GM21390 (cell line): ENCODE measurements around the gene ARSB.

Source experiments
- ATAC-seq: cut with Tn5 transposase; IDR thresholded peaks from one replicate; pipeline ENCODE4 v1.9.1; 2021; ENCODE audit not compliant: unreplicated experiment

Gene ARSB

DNA sequence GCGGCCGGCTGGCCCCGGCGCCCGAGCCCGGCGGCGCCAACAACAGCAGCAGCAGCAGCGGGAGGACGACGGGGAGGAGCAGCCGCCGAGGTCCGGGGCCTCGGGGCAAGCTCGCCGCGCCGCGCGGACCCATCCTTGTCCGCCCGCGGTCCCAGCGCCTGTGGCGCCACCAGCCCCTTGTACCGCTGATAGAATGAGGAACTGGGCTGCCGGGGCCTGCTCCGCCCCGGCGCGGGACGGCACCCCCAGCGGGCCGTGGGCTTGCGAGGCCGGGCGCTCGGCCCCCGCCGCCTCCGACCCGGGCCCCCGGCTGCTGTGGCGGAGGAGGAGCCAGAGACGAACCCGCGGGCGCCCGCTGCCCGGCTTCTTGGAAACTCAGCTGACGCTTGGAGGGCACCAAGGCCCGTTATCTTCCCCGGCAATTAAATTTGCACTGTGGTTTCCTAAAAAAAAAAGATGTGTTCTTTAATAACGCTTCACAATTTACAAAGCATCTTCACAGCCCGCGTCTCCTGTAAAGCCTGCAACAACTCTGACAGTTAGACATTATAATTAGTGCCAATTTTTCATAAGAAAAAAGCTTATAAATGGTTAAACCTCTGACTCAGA, at the start of gene ARSB:
Gene ARSB (minus strand): TSS at position 195 of the 609 bp plus-strand sequence. CDS start 62 bp downstream, at position 133.
- peak; percentile 48 for ATAC-seq

DNA sequence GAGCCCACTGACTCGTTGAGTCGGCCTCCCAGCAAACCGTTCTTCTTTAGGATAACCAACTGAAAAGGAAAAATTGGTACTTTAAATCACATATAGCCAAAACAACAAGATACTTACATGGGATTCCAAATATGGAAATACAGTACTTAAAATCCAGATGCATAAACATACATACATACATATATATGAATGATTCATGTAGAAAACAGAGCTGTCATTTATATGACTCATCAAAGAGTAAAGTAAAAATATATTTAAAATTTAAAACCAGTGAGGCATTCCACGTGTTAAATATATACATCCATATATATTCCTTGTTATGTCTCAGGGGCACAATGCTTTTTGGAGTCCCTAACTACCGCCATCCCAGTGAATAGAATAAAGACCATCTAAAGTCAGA, 47.7 kb upstream of the ARSB start:
- ATAC-seq = no peak

DNA sequence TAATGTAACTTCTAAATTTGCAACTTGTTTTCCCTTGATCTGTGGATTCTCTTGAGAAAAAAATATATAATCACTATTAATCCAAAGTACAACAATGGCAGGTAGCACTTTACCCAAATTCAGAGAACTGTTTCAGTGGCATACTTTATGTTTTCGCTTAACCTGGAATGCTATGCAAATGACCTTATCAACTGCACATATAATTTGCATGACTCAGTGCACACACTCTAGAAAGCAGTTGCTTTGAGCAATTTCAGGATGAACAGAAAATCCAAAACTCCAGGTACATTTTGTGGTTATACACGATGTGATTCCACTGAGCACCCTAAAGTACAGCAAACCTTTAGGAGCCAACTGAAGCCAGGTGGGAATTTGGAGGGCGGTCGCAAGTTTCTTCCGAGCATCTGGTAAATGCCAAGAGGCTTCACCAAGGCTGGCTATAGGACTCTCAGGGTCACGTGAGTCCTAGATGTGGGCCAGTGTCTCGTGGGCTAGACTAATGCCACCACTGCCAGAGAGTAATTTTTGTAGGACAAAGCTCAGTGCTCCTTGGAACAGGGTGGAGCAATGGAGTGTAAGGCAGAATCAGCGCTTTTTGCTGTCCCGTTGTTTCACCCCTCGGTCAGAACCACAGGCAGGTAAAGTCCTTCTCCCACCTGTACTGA, 47.1 kb upstream of the ARSB start:
- ATAC-seq = no peak

DNA sequence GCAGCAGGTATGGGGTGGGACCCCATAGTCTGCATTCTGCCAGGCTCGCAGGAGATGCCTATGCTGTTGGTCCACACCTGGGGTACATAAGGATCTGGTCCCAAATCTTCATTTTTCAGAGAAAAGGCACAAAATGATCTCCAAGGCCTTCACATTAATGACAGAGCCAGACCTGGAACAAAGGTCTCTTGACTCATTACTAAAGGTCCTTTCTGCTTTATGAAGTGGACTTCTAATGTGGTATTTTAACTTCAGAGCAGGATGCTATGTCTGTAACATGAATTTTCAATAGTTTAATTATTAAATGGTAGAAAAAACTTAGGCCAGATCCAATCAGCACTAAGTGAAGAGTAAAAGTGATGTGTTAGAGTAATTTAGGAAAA, 46.4 kb upstream of the ARSB start:
- ATAC-seq = no peak

DNA sequence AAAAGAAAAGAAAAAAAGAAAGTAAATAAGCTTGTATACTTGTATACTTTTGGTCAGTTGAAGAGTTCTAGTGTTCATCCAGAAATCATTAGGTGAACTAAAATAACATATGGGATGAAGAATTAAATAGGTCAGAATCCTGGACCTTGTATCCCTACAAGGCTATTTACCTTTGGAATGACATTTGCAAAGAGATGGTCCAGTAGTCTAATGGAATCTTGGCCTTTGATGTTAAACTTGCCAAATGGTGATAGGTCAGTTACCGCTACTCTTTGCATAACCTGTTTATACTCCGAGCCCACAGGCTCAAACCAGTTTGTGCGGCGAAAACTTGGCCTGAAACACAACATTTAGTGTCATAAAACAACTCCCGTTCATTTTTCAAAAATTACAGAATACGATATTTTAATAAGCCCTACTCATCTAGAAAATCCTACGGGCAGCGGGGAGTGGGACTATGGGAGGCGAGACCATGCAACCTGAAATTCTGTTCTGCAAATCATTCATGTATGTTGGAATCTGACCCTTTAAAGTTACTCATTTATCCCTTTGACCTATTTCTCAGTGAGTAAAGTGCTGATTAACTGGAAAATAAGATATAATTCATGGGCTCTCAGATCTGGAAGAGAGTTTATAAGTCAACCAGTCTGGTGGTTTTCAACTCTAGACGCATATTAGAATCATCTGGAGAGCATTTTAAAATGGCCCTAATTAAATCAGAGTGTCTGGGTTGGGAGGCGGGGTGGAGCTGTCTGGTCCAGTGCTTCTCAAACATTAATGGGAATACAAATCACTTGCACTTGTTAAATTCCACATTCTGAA, 45.8 kb upstream of the ARSB start:
- ATAC-seq = no peak

DNA sequence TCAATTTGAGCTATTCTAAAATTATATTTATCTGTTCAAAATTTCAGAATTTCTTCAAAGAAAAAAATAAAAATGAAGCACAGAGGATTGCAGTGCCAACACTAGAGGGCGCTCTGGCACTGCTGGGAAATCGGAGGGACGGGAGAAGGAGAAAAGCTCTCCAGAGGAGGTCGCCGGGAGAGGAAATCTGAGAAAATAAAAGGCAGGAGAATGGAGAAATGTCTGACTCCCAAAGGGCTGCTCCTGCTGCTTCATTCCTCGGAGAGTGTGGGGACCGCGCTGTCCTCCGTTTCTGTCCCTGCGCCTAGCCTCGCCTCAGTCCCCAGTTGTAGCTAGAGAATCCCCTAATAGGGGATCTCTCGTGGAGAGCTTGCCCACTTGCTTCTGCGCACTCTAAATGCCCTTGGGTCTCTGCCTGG, 40.0 kb upstream of the ARSB start:
- no peak for ATAC-seq

DNA sequence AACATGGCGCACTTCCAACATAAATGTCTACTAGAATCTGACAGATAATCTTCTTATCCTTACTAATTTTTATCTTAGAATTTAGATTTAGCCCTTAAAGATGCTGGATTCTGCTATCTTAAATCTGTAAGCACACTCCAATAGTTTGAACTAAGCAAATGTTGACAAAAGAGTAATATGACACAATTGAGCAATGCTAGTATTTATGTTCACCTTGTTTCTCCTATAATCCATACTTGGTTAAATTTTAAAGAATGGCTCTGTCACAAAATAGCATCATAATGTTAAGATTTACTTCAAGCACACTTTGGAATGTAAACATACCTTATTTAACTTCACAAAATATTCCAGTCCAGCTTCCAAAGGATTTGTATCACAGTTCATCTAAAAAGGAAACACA, 38.8 kb upstream of the ARSB start:
- ATAC-seq = no peak

DNA sequence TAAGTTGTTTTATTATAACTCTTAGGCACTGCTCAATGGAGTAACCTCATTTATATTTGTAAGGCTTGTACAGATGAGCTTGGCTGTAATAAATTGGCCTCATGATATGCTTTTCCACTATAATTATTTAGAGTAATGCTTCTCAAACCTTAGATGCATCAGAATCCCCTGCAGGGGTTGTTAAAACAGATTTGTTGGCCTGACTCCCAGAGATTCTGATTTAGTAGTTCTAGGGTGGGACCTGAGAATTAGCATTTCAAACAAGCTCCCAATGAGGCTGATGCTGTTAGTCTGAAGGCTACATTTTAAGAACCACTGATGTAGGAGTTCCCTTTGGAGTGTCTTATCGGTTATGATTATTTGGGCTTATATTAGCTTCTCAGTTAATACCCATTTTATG, 38.2 kb upstream of the ARSB start:
- ATAC-seq = no peak

DNA sequence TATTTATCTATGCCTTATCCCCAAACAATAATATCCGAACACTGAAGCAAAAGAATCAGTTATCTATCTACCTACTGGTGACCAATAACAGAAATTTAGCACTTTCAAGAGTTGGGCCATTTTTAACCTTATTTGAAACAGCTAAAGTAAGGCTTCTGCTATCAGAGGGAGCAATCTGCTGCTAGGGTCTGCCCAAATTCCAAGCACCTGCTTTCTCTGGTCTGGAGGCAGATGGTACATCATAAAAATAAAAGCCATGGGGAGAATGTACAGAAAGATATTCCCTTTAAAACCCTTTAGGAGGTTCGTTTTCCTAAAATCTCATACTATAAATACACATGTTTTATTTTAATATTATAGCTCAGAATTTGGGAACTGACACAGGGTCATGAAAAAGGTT, 37.7 kb upstream of the ARSB start:
- ATAC-seq = no peak

DNA sequence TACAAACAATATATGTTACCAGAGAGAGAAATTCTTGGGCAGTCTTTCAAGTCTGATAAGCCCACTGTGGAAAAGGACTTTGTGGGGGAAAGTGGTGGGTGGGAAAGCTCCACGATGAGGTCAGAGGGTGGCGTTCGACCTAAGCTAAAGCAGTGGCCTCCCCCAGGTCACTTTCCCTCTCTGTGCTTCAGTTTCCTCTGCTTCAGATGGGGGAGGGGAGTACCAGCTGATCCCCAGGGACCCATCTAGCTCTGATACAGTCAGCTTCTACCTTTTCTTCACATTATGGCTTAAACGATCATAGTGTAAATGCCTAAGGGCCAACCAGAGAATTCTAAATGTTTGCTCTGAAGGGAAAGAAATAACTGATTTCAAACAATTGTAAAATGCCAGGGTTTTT, 36.6 kb upstream of the ARSB start:
- ATAC-seq = no peak

DNA sequence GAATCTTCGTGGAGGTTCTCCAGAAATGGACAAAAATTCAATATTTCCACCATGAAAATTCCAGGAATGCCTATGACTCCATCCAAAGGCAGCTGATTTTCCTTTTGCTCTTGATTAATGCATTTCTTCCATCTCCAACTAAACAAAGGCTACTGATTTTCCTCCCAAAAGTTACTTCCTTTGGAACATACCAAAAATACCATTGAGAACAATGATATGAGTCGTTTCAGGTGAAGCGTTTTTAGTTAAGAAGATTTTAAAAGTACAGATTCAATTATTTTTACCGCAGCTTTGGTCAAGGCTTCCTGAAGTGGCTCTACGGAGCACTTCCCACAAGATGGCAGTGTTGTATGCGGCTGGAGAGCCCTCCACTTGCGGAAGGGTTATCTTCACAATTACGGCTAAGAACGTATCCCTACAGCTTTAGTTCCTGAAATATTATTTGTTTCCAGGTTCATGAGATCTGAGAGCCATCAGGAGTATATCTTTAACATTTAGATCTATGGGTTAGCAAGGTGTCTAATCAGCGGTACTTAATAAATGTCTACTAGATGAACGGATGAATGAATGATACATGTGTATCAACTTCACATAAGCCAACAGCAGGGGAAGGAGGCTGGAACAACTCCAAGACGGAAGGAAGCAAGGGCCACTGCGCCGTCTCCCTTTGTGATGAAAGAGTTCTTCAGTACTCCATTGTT, 35.9 kb upstream of the ARSB start:
- peak; percentile 57 for ATAC-seq

DNA sequence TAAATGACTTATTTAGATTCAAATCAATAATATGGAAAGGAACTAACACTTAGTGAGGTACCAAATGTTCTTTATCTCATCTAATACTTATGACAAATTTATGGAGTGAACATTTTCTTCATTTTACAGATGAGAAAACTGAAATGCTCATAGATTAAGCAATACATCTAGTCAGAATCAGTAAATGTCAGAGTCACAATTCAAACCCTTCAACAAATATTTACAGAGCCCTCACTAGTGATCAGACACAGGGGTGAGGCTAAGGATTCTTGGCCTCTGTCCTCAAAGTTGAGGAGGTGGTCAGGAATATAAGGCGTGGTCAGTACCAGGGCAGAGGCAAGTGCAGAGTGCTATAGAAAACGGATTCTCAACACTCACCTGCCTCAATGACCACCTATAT, 29.5 kb upstream of the ARSB start:
- no peak for ATAC-seq

DNA sequence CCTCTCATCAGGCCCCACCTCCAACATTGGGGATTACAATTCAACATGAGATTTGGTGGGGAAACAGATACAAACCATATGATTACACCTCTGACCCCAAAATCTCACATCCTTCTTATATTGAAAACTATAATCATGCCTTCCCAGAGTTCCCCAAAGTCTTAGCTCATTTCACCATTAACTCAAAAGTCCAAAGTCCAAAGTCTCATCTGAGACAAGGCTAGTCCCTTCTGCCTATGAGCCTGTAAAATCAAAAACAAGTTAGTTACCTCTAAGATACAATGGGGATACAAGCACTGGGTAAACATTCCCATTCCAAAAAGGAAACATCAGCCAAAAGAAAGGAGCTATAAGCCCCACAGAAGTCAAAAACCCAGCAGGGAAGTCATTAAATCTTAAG, 26.8 kb upstream of the ARSB start:
- no peak for ATAC-seq

DNA sequence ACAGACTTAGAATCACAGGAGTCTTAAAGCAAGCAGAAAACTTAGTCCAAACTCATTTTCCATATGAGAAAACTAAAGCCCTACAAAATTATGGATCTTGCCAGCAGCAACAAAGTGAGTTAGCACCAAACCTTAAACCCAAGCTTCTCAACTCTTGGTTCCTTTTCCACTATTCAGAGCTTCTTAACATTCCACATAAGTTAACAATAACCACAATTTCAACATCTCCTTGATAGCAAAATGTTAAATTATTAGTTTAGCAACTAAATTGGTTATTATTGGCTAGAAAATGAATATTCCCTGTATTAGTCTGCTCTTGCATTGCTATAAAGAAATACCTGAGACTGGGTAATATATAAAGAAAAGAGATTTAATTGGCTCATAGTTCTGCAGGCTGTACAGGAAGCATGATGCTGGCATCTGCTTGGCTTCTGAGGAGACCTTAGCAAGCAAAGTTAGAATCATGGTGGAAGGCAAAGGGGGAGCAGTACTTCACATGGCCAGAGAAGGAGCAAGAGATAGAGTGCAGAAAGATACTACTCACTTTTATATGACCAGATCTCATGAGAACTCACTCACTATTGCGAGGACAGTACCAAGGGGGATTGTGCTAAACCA, 26.2 kb upstream of the ARSB start:
- no peak for ATAC-seq

DNA sequence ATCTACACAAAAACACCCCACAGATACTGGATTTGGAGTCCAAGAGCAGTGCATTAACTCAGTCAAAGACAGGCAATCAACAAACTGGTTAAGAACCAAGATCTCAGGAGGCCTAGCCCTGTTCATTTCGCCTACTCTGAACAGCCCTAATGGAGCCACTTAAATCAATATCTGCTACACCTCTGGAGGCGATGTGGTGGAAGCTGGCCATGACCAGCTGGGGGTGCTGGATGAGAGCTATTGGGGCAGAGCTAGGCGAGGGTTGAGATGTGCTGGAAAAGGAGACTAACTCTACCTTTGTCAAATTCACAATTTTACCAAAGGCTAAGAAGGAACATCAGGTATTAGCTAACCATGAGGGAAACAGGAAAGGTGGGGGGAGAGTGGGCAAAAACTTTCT, 23.3 kb upstream of the ARSB start:
- no peak for ATAC-seq

DNA sequence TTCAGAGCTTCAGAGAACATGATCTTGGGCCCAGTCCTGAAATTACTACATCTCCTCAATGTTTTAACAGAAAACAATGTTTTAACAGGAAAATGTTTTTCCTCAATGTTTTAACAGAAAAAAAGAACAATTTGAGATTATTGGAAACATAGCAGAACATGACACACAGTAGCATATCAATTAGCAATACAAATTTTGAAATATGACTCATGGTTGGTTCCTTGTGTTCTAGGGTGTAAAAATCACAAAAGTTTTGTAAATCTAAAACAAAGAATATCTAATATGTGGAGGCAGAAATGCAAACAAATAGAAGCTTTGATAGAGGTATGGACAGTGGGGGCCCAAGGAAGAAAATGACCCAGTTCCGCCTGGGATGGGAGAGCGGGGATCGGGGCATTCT, 22.8 kb upstream of the ARSB start:
- no peak for ATAC-seq

DNA sequence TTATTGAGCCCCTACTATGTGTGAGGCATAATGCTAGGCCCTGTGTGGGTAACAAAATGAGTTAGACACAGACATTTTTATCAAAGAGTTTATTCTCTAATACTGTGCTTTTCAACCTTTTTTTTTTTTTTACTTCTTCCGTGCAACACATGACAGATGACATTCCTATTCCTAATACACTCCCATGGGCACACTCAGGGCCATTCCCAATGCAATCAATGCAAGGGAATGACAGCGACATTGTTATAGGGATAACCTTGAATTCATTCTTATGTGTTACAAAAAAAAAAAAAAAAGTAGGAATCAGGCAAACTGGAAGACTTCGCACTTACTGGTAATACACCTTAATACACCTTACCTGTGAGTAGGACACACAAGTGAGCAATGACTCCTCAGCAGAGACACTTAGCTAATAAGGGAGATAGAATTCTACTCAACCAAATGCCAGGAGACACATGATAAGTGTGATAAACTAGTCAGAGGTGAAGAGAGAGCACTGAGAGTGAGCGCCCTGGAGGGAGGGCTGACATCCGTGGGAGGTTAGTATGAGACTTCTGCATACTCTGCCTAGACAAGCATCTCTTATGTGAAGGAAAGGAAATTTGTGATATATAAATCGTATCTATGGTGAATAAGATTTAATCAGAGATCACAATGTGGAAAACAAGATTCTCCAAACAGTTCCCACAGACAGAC, 21.0 kb upstream of the ARSB start:
- ATAC-seq = no peak

DNA sequence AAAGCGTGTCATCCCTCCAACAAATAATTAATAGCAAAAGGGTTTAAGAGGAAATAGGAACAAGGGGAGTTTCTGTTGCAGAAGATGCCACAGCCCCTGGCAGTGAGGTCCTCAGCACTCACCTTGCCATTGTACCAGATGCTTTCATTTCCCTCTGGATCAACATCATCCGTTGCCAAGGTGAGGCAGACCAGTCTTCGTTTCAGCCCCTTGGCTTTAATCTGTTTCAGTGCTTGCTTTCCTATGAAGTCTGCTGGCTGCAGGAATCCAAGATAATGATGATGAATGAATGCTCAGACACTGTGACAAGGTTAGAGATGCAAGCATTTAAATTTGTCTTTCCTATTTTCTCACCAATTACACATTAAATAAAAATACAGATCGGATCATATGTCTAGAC, 20.0 kb upstream of the ARSB start:
- no peak for ATAC-seq

DNA sequence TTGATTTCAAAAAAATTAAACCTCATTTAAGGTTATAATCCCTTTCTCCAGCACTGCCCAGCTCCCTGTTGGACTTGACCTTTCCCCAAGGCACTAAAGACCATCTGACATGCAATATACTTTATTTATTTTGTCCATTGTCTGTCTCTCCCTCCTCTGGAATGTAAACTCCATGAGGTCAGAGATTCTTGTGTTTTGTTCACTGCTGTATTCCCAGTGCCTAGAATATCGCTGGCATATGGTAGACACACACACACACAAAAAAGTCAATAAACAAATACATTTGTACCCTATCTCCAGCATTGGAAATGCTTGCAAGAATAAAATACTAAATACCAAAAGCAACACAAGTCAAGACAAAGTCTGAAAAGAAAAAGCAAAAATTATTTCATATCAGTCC, 17.3 kb upstream of the ARSB start:
- no peak for ATAC-seq

DNA sequence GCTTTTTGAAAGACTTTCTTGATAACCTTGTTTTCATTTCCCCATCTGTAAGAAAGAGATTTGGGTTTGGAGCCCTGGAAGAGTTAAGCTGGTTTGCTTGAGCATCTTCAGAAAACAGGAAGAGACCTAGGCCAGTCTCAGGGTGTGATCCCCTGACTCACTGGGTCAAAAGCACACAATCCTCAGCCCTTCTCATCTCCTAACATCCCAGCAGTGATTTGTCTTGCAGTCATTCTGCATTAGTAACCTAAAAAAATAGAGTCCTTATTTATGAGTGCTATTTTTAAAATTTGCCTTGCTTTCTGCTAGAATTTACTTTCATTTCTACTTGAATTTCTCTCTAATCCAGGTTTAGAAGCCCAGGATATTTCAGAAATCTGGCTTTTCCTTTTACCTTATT, 16.4 kb upstream of the ARSB start:
- ATAC-seq = no peak

DNA sequence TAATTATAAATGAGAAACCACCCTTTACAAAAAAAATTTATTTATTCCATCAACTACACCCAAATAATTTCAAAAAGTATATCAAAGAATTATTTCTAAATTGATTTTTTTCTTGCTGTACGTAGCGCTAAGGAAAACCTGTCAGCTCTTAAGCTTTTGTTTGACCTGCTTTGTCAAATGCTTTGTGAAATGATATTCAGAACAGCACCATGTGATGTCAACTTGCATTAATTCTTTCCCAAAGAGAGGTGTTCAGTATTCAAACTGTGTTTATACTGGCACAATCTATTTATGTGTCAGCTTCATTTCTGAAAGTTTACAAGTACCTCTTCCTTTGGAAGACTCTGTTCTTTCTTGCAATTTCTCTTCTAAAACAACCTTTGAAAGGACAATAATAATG, 12.0 kb upstream of the ARSB start:
- ATAC-seq = no peak
